Measurements from ENCODE around the gene RASL11A.

RASL11A gene

DNA sequence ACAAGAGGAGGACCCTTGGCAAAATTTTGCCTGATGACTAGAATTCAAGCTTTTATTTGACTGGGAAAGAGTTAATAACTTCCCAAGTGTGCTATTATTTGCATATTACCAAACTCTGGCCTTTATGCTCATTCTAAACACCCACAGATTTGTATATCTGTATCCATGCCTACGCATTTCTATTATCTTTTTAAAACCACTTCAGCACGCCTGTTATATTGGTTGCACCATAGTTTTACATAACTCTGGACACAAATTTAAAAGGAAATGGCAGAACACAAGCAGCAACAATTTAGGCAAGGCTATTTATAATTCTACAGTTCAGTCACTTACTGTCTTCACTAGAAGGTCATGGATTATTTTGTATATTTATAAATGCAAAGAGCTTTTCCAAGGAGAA, 3.7 kb upstream of the RASL11A start:
- Histone ChIP-seq H3K36me3 (ENCODE audit: control insufficient read depth, insufficient read depth, low read length) (peaks cover 10% of the 10 kb centered on the region), H3K4me1 (ENCODE audit: control insufficient read depth, insufficient read depth, low read length, poor library complexity, severe bottlenecking) (no peaks in the 10 kb centered on the region), H3K4me3 (ENCODE audit: extremely low read depth, insufficient read depth, low read length, poor library complexity, severe bottlenecking) (no peak overlapping the region), H3K9me3 (ENCODE audit: control insufficient read depth, low read length) (no peaks in the 10 kb centered on the region), H3K27ac (ENCODE audit: low read depth, low read length, severe bottlenecking) (no peak overlapping the region)
- 94% methylated on average over 2 of the region's 2 CpGs; no CpG with 5 or more reads in 1 of the 2 experiments for WGBS, 2 experiments (ENCODE audit: insufficient coverage in 2 of 2)

DNA sequence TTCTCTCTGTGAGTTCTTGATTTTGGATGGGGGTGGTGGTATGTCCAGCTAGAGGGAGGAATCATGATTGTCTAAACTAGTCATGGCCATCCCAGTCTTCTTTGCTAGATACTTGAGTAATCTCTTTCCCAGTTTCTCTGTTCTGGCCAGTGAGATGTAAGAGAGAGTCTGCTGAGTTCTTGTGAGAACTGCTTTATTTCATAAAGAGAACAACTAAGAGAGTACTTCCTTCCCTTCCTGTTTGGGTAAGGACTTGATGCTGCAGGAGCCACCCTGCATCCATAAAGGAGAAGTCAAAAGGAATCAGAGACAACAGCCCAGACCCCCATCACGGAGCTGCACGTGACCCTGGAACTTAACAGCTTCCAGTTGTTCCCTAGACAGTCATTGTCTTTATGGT, 3.0 kb upstream of the RASL11A start:
- no peaks in the 10 kb centered on the region for H3K9me3 ChIP-seq (ENCODE audit: control insufficient read depth, low read length)
- H3K36me3 ChIP-seq (ENCODE audit: control insufficient read depth, insufficient read depth, low read length): peaks cover 4% of the 10 kb centered on the region
- H3K4me3 ChIP-seq (ENCODE audit: extremely low read depth, insufficient read depth, low read length, poor library complexity, severe bottlenecking): no peak overlapping the region
- H3K4me1 ChIP-seq (ENCODE audit: control insufficient read depth, insufficient read depth, low read length, poor library complexity, severe bottlenecking): no peaks in the 10 kb centered on the region
- 92 to 94% methylated on average over 2 of the region's 2 CpGs for WGBS, 2 experiments (ENCODE audit: insufficient coverage in 2 of 2)
- H3K27ac ChIP-seq (ENCODE audit: low read depth, low read length, severe bottlenecking): no peak overlapping the region

DNA sequence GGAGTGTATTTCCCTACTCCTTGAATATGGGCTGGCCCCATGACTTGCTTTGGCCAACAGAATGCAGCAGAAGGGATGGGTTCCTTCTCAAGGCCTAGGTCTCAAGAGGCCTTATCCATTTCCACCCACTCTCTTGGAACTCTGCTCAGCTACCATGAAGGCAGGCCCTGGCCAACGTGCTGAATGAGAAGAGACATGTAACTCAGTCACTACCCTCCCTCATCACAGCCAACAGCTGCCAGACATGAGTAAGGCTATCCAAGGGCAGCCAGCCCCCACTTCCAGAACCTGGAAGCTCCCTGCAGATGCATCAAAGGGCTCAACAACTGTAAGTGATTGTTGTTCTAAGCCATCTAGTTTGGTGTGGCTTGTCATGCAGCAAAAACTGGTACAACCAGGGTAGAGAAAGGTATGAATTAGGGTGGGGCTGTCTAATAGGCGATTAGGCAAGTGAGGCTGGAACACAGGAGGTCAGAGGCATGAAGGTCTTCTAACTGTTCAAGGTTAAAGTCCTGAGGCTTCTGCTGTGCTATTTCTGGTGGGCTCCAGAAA, 1.4 kb upstream of the RASL11A start:
- H3K4me1 ChIP-seq (ENCODE audit: control insufficient read depth, insufficient read depth, low read length, poor library complexity, severe bottlenecking): no peaks in the 10 kb centered on the region

DNA sequence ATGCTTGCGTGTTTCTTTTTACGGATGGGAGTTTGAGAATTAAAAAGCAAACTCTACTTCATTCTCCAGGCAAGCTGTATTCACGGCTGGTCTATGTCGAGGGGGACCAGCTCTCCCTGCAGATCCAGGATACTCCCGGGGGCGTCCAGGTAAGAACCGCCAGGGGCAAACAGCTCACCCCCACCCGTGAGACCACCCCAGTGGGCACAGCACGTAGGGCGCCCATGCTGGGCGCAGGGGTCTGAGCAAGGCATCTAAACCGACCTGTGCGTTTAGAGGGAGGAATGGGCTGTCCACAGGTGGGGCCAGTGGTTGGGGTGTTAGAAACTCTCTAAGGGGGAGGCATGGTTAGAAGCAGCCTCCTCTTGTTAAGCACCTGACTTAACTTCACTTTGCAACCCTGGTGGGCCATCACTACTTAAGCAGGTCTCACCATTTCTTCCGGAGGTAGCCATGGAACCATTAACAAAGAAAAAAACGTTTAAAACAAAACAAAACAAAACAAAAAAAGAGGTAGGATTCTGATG, 1.0 kb downstream of the RASL11A start:
- no peak overlapping the region for H3K27ac ChIP-seq (ENCODE audit: low read depth, low read length, severe bottlenecking)
- 80 to 83% methylated on average over 8 to 9 of the region's 15 CpGs for WGBS, 2 experiments (ENCODE audit: insufficient coverage in 2 of 2)
- no peaks in the 10 kb centered on the region for H3K36me3 ChIP-seq (ENCODE audit: control insufficient read depth, insufficient read depth, low read length)
- no peaks in the 10 kb centered on the region for H3K9me3 ChIP-seq (ENCODE audit: control insufficient read depth, low read length)
- no peaks in the 10 kb centered on the region for H3K4me1 ChIP-seq (ENCODE audit: control insufficient read depth, insufficient read depth, low read length, poor library complexity, severe bottlenecking)
- peak overlapping the region; percentile 58 for H3K4me3 ChIP-seq (ENCODE audit: extremely low read depth, insufficient read depth, low read length, poor library complexity, severe bottlenecking)

More for the DNA sequence above, 1.4 kb upstream of the RASL11A start:
- Histone ChIP-seq H3K4me3 (ENCODE audit: extremely low read depth, insufficient read depth, low read length, poor library complexity, severe bottlenecking) (no peak overlapping the region), H3K27ac (ENCODE audit: low read depth, low read length, severe bottlenecking) (no peak overlapping the region), H3K36me3 (ENCODE audit: control insufficient read depth, insufficient read depth, low read length) (peaks cover 3% of the 10 kb centered on the region), H3K9me3 (ENCODE audit: control insufficient read depth, low read length) (no peaks in the 10 kb centered on the region)
- 83 to 89% methylated on average over 1 of the region's 2 CpGs for WGBS, 2 experiments (ENCODE audit: insufficient coverage in 2 of 2)

DNA sequence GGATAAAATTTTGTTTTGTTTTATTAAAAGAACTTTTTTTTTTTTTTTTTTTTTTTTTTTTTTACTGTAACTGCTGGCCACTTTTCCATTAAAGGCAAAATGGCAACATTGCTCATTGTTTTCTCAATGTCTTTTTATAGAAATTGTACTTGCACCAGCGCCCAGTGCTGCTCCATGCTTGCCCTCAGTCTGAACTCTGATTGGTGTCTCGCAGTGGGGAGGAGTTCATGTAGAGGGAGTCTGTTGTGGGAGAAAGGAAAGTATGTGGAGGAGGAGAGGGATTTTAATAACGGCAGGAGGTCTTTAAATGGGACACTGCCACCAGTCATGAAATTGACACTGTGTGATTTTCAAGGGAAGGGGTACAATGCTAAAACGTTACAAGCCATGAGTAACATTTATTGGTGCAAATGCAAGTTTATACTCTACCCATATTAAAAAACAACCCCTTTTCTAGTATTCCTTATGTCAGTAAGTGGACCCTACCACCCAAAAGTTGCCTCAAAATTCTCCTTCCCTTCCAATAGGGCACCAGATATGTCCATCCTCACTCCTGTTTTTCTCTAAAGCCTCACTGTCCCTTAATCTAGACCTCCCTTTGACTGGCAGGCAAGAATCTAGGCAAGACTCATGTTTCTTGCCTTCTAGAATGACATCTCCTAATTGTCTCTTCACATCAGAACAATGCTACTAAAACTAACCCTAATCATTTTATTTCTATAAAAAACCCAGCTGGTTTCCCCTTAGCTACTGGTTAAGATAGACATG, 3.2 kb downstream of the RASL11A start:
- Histone ChIP-seq H3K4me1 (ENCODE audit: control insufficient read depth, insufficient read depth, low read length, poor library complexity, severe bottlenecking) (no peaks in the 10 kb centered on the region), H3K27ac (ENCODE audit: low read depth, low read length, severe bottlenecking) (no peak overlapping the region), H3K36me3 (ENCODE audit: control insufficient read depth, insufficient read depth, low read length) (no peaks in the 10 kb centered on the region), H3K9me3 (ENCODE audit: control insufficient read depth, low read length) (no peaks in the 10 kb centered on the region), H3K4me3 (ENCODE audit: extremely low read depth, insufficient read depth, low read length, poor library complexity, severe bottlenecking) (no peak overlapping the region)
- 51 to 68% methylated on average over 3 of the region's 4 CpGs for WGBS, 2 experiments (ENCODE audit: insufficient coverage in 2 of 2)

DNA sequence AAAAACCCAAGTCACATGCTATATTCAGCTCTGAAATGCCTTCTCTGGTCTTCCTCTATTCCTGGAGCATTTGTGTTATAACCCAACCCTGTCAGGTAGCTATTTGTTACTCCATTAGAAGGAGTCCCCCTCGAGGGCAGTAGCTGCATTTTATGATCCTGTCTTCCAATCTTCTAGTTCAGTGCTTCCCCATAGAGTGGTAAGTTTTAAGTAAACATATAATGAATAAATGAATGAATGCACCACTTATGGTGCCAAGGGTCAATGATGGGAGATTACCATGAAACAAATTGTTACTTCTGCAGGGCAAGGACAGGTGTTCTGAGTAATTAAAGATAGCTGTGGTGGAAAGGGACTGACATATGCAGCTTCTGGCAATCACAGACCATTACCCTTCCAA, 4.0 kb downstream of the RASL11A start:
- no peaks in the 10 kb centered on the region for H3K9me3 ChIP-seq (ENCODE audit: control insufficient read depth, low read length)
- H3K36me3 ChIP-seq (ENCODE audit: control insufficient read depth, insufficient read depth, low read length): no peaks in the 10 kb centered on the region
- no peak overlapping the region for H3K27ac ChIP-seq (ENCODE audit: low read depth, low read length, severe bottlenecking)
- no peaks in the 10 kb centered on the region for H3K4me1 ChIP-seq (ENCODE audit: control insufficient read depth, insufficient read depth, low read length, poor library complexity, severe bottlenecking)
- no peak overlapping the region for H3K4me3 ChIP-seq (ENCODE audit: extremely low read depth, insufficient read depth, low read length, poor library complexity, severe bottlenecking)
- no CpG with 5 or more reads among the region's 1 CpG for WGBS, 2 experiments (ENCODE audit: insufficient coverage in 2 of 2)

DNA sequence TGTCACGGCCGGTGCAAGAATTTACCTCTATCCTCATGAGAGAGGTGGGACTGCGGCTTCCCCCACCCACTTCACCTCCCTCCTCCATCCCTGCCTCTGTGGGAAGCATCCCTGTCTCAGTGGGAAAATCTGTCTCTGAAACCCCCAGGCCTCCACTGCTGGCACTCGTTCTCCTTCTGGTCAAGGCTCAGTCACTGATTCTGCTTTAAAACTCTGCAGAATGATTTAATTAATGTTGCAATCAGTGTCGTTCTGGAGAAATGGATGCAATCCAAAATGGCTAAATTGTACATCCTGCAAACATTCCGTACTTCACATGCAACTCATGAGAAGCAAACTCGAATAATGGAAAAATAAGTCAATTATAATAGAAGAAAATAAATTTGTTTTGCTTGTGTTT, 5.6 kb downstream of the RASL11A start:
- H3K27ac ChIP-seq (ENCODE audit: low read depth, low read length, severe bottlenecking): no peak overlapping the region
- no peaks in the 10 kb centered on the region for H3K36me3 ChIP-seq (ENCODE audit: control insufficient read depth, insufficient read depth, low read length)
- 83 to 100% methylated on average over 1 to 4 of the region's 7 CpGs for WGBS, 2 experiments (ENCODE audit: insufficient coverage in 2 of 2)
- peaks cover 3% of the 10 kb centered on the region for H3K4me1 ChIP-seq (ENCODE audit: control insufficient read depth, insufficient read depth, low read length, poor library complexity, severe bottlenecking)
- H3K9me3 ChIP-seq (ENCODE audit: control insufficient read depth, low read length): no peaks in the 10 kb centered on the region
- H3K4me3 ChIP-seq (ENCODE audit: extremely low read depth, insufficient read depth, low read length, poor library complexity, severe bottlenecking): no peak overlapping the region

DNA sequence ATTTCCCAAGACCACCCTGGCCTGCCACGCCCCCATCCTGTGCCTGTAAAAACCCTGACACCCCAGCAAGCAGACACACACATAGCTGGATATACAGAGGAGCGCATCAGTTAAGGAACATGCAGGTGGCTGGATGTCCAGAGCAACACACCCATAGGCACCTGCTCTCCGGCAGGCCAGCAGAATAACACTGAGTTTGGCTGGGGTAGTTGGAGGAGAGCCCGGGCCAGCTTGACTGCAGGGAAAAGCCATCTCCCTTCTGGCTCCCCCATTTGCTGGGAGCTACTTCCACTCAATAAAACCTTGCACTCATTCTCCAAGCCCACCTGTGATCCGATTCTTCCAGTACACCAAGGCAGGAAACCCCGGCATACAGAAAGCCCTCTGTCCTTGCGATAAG, 8.9 kb downstream of the RASL11A start:
- Histone ChIP-seq H3K36me3 (ENCODE audit: control insufficient read depth, insufficient read depth, low read length) (no peaks in the 10 kb centered on the region), H3K9me3 (ENCODE audit: control insufficient read depth, low read length) (no peaks in the 10 kb centered on the region), H3K4me3 (ENCODE audit: extremely low read depth, insufficient read depth, low read length, poor library complexity, severe bottlenecking) (no peak overlapping the region), H3K4me1 (ENCODE audit: control insufficient read depth, insufficient read depth, low read length, poor library complexity, severe bottlenecking) (peaks cover 3% of the 10 kb centered on the region), H3K27ac (ENCODE audit: low read depth, low read length, severe bottlenecking) (no peak overlapping the region)
- WGBS, 2 experiments (ENCODE audit: insufficient coverage in 2 of 2): 93 to 100% methylated on average over 4 of the region's 7 CpGs

DNA sequence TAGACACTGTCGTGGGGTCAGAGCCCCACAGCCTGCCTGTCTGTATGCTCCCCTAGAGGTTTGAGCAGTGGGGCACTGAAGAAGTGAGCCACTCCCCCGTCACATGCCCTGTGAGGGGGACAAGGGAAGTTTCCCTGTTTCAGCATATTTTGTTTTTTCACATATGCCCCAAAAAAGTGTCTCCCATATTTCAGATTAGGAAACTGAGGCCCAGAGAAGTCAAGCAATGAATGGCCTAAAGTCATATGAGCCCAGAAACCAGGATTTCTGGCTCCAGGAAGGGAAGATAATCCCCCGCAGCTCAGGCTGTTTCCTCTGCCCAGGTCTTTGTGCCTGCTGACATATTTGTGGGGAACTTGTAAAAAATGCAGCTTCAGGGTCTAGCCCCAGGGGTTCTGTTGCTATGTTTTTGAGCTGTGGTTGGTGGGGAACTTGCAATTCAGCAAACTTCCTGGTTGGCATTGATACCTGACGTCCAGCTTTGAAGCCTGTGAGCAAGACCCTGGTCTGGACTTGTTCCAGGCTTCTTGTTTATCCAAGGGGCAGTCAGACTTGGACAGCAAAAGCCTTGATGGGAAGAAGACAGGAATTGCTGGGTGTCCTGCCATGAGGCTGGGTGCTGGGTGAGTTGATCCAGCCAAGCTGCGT, 9.5 kb downstream of the RASL11A start:
- no peaks in the 10 kb centered on the region for H3K36me3 ChIP-seq (ENCODE audit: control insufficient read depth, insufficient read depth, low read length)
- peaks cover 3% of the 10 kb centered on the region for H3K4me1 ChIP-seq (ENCODE audit: control insufficient read depth, insufficient read depth, low read length, poor library complexity, severe bottlenecking)
- H3K4me3 ChIP-seq (ENCODE audit: extremely low read depth, insufficient read depth, low read length, poor library complexity, severe bottlenecking): no peak overlapping the region
- H3K27ac ChIP-seq (ENCODE audit: low read depth, low read length, severe bottlenecking): no peak overlapping the region
- 74 to 75% methylated on average over 3 to 4 of the region's 5 CpGs for WGBS, 2 experiments (ENCODE audit: insufficient coverage in 2 of 2)
- no peaks in the 10 kb centered on the region for H3K9me3 ChIP-seq (ENCODE audit: control insufficient read depth, low read length)

DNA sequence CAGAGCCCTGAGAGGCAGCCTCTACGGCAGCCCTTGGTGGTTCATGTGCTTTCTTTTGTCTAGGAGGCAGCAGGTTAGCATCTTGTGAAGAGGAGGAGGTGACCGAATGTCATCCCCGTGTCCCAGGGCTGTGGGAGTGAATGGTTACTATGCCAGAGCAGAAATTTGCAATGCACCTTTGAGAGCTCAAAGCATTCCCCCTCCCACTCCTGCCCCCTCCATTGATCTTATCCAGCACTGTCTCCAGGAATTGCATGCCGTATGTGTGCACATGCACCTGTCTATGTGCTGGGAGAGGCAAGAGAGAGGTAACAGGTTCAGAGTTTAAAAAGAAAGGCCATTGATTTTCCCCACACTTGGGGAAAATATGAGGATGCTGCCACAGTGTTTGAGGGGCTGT, 10.2 kb downstream of the RASL11A start:
- Histone ChIP-seq H3K9me3 (ENCODE audit: control insufficient read depth, low read length) (no peaks in the 10 kb centered on the region), H3K4me1 (ENCODE audit: control insufficient read depth, insufficient read depth, low read length, poor library complexity, severe bottlenecking) (peaks cover 3% of the 10 kb centered on the region), H3K4me3 (ENCODE audit: extremely low read depth, insufficient read depth, low read length, poor library complexity, severe bottlenecking) (no peak overlapping the region), H3K27ac (ENCODE audit: low read depth, low read length, severe bottlenecking) (no peak overlapping the region), H3K36me3 (ENCODE audit: control insufficient read depth, insufficient read depth, low read length) (no peaks in the 10 kb centered on the region)
- 68% methylated on average over 3 of the region's 4 CpGs; no CpG with 5 or more reads in 1 of the 2 experiments for WGBS, 2 experiments (ENCODE audit: insufficient coverage in 2 of 2)
